ENCODE data around the gene ESR1. TPM values are rescaled to one million over a fixed set of nuclear protein-coding genes. Genes with fewer than 3 reads are reported as not detected.

The ESR1 gene
- total RNA-seq, 6 experiments from 2014 or later, result 1.6 to 59.9 (median 18.6) TPM

DNA sequence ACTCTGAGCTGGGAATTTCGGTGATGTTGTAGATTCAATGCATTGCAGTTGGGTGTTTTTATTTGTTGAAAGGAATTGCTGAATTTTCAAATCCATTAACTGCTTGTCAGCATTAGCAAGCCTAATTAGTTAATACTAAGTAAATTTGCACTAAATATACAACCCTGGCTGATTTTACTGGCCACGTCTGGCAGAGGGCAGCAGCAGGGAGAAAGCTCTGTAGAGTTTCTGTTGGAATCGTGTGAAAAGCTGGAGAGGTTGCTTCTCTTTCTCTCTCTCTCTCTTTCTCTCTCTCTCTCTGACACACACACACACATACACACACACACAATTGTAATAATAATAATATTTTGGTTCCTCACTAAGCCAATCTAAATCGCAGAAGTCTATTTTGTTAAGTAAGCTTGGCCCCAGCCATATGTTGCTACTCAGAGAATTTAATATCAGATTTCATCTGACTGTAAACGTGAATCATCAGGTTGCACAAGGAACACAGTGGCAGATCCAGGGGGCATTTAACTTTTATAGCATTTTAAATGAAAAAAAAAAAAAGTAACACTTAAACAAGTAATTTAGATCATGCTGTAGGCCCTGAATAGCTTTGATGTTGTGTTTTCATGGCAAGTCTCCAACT, 289.5 kb downstream of the ESR1 start:
- no peaks in the 10 kb centered on the region for H3K27me3 ChIP-seq
- intact Hi-C loops (cut with DNase I), result no loop called here
- no peak for TF ChIP-seq POLR2A (IDR thresholded peaks at IDR 0.05)
- TF ChIP-seq, protein P1, sequence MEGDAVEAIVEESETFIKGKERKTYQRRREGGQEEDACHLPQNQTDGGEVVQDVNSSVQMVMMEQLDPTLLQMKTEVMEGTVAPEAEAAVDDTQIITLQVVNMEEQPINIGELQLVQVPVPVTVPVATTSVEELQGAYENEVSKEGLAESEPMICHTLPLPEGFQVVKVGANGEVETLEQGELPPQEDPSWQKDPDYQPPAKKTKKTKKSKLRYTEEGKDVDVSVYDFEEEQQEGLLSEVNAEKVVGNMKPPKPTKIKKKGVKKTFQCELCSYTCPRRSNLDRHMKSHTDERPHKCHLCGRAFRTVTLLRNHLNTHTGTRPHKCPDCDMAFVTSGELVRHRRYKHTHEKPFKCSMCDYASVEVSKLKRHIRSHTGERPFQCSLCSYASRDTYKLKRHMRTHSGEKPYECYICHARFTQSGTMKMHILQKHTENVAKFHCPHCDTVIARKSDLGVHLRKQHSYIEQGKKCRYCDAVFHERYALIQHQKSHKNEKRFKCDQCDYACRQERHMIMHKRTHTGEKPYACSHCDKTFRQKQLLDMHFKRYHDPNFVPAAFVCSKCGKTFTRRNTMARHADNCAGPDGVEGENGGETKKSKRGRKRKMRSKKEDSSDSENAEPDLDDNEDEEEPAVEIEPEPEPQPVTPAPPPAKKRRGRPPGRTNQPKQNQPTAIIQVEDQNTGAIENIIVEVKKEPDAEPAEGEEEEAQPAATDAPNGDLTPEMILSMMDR (IDR thresholded peaks at IDR 0.05), result no peak
- H3K4me1 ChIP-seq, result no peaks in the 10 kb centered on the region
- H3K36me3 ChIP-seq, result peaks cover 0 to 19% (median 0%) of the 10 kb centered on the region in 4 donors
- no peak overlapping the region for H3K4me3 ChIP-seq
- 84% methylated on average over 5 of the region's 5 CpGs for whole genome bisulfite sequencing (ENCODE audit: insufficient coverage, low coverage, low lambda C conversion rate, missing lambda C conversion rate)
- no peaks in the 10 kb centered on the region for H3K9me3 ChIP-seq
- ATAC-seq (no peak), DNase-seq (no peak)
- H3K27ac ChIP-seq, result no peak overlapping the region

- ATAC-seq, result no peak
- Histone ChIP-seq H3K4me1 (no peaks in the 10 kb centered on the region), H3K36me3 (peaks cover 0 to 19% (median 0%) of the 10 kb centered on the region in 4 donors), H3K4me3 (no peak overlapping the region), H3K27ac (no peak overlapping the region), H3K27me3 (no peaks in the 10 kb centered on the region), H3K9me3 (no peaks in the 10 kb centered on the region)
- TF ChIP-seq POLR2A (IDR thresholded peaks at IDR 0.05), result no peak
- TF ChIP-seq, protein P1 (IDR thresholded peaks at IDR 0.05), result no peak
- no peak for DNase-seq
- WGBS (ENCODE audit: insufficient coverage, low coverage, low lambda C conversion rate, missing lambda C conversion rate), result 87% methylated on average over 4 of the region's 14 CpGs
- intact Hi-C loops (cut with DNase I), result no loop called here
These were observed 291.2 kb downstream of the ESR1 start for GRCh38 chr6:152098683-152099082.

- ATAC-seq, result peak in 1 of 4 donors; percentile 10
These were observed 292.1 kb downstream of the ESR1 start for GRCh38 chr6:152099446-152100182.

GRCh38 chr6:152100183-152100618, 292.7 kb downstream of the ESR1 start:
- DNase-seq (peak in 1 of 3 donors; percentile 34), ATAC-seq (peak; percentile 58 to 76 (median 72))
- Histone ChIP-seq H3K4me3 (no peak overlapping the region), H3K27me3 (no peaks in the 10 kb centered on the region), H3K27ac (peak overlapping the region in 1 of 3 donors; percentile 22), H3K36me3 (peaks cover 0 to 19% (median 0%) of the 10 kb centered on the region in 4 donors), H3K4me1 (no peaks in the 10 kb centered on the region), H3K9me3 (no peaks in the 10 kb centered on the region)
- intact Hi-C loops (cut with DNase I), result no loop called here
- TF ChIP-seq, protein P1 (IDR thresholded peaks at IDR 0.05), result no peak
- TF ChIP-seq POLR2A (IDR thresholded peaks at IDR 0.05), result no peak
- WGBS (ENCODE audit: insufficient coverage, low coverage, low lambda C conversion rate, missing lambda C conversion rate), result 44% methylated on average over 3 of the region's 7 CpGs

More at GRCh38 chr6:152099446-152100182, 292.1 kb downstream of the ESR1 start:
- Histone ChIP-seq H3K27ac (peak overlapping the region in 1 of 3 donors; percentile 22), H3K27me3 (no peaks in the 10 kb centered on the region), H3K4me3 (no peak overlapping the region), H3K36me3 (peaks cover 0 to 19% (median 0%) of the 10 kb centered on the region in 4 donors), H3K4me1 (no peaks in the 10 kb centered on the region), H3K9me3 (no peaks in the 10 kb centered on the region)
- intact Hi-C loops (cut with DNase I), result no loop called here
- TF ChIP-seq POLR2A (IDR thresholded peaks at IDR 0.05), result no peak
- TF ChIP-seq, protein P1 (IDR thresholded peaks at IDR 0.05), result no peak
- WGBS (ENCODE audit: insufficient coverage, low coverage, low lambda C conversion rate, missing lambda C conversion rate), result 93% methylated on average over 3 of the region's 4 CpGs
- no peak for DNase-seq

Measured in right lobe of liver (tissue), 6 donors.